Loucy (cell line): ENCODE data around the gene KCNJ18.
"Not testable (repeated sequence)": the region's sequence is repeated elsewhere in the genome, so short reads cannot be mapped to it uniquely, and the experiment has no call there.

Source experiments
- EZH2phosphoT487 ChIP-seq: fragments of 200-600 bp; IDR thresholded peaks from 2 replicates; pipeline ENCODE4 v1.6.1; 2018; ENCODE audit warnings: antibody characterized with exemption, mild to moderate bottlenecking, moderate library complexity, borderline replicate concordance
- TF ChIP-seq, protein P1 (sequence below): fragments of 200-600 bp; sonication (generic); conservative IDR thresholded peaks from 2 replicates; pipeline ENCODE4 v1.5.1; 2014; ENCODE audit warnings: mild to moderate bottlenecking, antibody characterized with exemption, low read length

- not testable (repeated sequence) for TF ChIP-seq EZH2phosphoT487
- TF ChIP-seq, protein P1, sequence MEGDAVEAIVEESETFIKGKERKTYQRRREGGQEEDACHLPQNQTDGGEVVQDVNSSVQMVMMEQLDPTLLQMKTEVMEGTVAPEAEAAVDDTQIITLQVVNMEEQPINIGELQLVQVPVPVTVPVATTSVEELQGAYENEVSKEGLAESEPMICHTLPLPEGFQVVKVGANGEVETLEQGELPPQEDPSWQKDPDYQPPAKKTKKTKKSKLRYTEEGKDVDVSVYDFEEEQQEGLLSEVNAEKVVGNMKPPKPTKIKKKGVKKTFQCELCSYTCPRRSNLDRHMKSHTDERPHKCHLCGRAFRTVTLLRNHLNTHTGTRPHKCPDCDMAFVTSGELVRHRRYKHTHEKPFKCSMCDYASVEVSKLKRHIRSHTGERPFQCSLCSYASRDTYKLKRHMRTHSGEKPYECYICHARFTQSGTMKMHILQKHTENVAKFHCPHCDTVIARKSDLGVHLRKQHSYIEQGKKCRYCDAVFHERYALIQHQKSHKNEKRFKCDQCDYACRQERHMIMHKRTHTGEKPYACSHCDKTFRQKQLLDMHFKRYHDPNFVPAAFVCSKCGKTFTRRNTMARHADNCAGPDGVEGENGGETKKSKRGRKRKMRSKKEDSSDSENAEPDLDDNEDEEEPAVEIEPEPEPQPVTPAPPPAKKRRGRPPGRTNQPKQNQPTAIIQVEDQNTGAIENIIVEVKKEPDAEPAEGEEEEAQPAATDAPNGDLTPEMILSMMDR: not testable (repeated sequence)
Measured at GRCh38 chr17:21707711-21708611, 15.6 kb downstream of the KCNJ18 start.
